ENCODE measurements around the gene INTS15.

- no peak for TF ChIP-seq CTCF (optimal IDR thresholded peaks at IDR 0.05 in 1 of 3, IDR thresholded peaks at IDR 0.05 in 1 of 3, conservative IDR thresholded peaks at IDR 0.05 in 1 of 3; ENCODE audit: extremely low read depth in 1 of 3, insufficient read depth in 2 of 3, low read length in 3 of 3)
- TF ChIP-seq EZH2 (IDR thresholded peaks at IDR 0.05; ENCODE audit: low read length): no peak
These were observed 53.2 kb downstream of the INTS15 start for GRCh38 chr7:6642861-6643640.
